Measurements from ENCODE around the gene KHK.

KHK gene

DNA sequence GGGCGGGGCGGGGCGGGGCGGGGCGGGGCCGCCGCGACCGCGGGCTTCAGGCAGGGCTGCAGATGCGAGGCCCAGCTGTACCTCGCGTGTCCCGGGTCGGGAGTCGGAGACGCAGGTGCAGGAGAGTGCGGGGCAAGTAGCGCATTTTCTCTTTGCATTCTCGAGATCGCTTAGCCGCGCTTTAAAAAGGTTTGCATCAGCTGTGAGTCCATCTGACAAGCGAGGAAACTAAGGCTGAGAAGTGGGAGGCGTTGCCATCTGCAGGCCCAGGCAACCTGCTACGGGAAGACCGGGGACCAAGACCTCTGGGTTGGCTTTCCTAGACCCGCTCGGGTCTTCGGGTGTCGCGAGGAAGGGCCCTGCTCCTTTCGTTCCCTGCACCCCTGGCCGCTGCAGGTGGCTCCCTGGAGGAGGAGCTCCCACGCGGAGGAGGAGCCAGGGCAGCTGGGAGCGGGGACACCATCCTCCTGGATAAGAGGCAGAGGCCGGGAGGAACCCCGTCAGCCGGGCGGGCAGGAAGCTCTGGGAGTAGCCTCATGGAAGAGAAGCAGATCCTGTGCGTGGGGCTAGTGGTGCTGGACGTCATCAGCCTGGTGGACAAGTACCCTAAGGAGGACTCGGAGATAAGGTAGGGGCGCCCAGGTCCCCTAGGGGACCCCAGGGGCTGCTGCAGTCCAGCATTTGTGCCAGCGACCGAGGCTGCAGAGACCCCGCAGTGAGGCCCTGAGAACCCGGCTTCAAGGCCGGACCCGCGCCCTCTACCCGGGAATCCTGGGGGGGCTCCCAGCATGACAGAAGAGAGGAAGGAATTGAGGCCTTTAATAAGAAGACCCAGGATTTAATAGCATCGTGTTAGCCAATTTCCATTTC is at the start of gene KHK:
Gene KHK, plus strand, starts transcription at position 49 of the 870 bp plus-strand sequence. Its CDS starts 488 bp downstream, at position 537.
- no peak for DNase-seq

DNA sequence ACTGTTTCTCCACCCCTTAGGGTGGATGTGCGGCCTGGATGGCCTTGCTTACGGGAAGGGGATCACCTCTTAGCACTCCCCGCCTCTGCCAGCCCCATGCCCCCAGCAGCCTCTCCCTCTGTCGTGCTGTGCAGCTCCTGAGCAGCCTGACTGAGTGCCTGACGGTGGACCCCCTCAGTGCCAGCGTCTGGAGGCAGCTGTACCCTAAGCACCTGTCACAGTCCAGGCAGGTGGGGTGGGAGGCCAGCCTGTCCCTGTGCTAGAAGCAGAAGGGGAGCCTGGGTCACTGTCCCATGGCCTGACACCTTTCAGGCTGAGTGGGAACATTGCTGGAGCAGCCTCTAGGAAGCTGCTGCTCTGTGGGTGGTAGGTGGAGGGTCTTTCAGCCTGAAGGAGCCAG is 48.6 kb upstream of the KHK start:
- DNase-seq = no peak

DNA sequence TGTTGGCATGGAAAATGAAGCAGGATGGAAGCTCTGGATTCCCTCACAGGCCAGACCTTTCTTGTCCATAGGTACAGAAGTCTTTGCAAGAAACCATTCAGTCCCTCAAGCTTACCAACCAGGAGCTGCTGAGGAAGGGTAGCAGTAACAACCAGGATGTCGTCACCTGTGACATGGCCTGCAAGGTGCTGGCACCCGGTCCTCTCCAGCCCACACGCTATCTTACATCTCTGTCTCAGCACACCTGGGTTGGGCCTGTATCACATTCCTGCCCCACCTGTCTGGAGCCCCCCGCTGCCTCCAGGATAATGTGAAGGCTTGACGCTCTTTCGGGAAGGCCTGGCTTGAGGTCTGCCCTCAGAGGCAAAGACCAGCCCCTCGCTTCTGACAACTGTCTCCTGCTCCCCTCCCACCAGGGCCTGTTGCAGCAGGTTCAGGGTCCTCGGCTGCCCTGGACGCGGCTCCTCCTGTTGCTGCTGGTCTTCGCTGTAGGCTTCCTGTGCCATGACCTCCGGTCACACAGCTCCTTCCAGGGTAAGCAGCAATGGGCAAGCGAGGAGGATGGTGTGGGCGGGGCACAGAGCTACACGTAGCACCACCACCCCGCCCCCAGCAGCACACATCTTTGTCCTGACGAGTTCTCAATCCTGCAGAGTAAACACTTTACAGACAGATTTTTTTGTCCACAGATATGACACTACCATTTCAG is 47.8 kb upstream of the KHK start:
- no peak for DNase-seq

DNA sequence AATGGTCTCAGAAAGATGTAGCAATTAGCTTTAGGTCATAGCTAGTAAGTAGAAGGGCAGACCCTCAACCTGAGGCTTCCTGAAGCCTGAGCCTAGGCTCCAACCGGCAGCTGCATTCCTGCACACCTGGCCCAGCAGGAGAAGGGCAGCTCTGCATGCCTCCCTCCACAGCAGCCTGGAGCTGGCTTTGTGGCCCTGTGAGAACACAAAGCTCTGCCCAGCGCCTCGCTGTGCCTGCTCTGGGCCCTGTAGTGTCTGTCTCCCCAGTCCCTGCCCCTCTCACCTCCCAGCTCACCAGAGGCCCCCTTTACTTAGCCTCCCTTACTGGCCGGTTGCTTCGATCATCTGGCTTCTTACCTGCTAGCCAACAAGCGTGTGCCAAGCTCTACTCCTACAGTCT is 47.1 kb upstream of the KHK start:
- DNase-seq = no peak

DNA sequence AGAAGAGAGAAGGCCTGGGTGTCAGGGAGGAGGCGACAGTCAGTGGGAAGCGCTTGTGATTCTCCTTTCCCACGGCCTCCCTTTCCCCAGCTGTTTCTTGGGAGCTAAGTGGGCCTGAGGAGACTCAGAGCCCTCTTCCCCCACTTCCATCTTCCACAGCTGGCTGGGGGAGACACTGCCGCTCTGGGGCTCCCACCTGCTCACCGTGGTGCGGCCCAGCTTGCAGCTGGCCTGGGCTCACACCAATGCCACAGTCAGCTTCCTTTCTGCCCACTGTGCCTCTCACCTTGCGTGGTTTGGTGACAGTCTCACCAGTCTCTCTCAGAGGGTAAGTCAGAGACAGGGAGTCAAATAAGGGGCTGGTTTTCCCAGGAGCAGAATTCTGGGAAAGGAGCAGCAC is 46.7 kb upstream of the KHK start:
- no peak for DNase-seq

DNA sequence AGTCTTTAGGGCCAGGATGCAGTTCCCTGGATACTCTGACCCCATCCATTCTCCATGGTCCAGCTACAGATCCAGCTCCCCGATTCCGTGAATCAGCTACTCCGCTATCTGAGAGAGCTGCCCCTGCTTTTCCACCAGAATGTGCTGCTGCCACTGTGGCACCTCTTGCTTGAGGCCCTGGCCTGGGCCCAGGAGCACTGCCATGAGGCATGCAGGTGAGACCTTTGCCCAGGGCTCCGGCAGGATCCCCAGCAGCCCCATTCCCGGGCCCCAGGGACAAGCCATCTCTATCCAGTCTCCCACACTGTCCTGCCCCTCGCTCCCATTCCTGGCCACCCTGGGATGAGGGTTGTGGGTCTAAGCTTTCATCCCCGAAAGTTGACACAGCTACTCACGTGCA is 46.3 kb upstream of the KHK start:
- no peak for DNase-seq

DNA sequence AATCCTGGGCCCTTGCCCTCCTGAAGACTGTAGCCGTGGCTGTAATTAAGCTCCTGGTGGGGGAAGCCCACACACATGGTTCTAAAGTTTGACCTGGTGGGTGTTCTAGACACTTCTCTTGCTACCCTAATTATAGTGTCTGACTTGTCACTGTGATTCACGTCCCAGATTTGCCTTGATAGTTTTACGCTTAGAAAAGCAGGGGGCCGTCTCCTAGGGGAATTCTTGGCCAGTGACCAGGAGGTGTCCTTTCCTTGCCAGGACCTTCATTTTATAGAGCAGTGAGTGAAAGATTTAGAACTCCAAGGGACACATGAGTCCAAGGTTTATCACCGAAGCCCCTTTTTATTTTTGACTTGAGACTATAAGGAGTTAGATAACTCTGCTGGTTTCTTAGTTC is 44.8 kb upstream of the KHK start:
- DNase-seq = no peak

DNA sequence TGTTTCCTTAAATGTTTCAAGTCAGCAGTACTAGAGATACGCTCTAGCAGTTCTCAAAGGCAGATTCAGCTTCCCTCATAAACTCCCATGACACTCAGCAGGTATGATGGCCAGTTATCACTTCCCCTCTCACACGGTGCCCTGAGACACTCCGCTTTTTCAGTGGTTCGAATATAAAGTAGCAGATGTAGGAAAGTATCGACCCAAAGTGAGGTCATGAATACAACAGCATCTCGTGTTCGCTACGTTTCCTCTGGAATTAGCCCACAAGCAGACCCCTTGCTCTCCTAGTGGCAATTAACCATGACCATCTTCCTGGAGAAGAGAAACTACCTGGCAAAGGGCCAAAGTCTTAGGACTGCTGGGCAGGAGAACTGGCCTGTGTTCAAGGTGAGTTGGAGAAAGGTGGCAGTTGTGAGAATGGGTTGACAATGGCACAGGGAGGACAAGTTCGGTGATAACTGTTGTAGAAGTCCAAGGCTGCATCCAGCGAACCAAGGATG is 44.4 kb upstream of the KHK start:
- no peak for DNase-seq

DNA sequence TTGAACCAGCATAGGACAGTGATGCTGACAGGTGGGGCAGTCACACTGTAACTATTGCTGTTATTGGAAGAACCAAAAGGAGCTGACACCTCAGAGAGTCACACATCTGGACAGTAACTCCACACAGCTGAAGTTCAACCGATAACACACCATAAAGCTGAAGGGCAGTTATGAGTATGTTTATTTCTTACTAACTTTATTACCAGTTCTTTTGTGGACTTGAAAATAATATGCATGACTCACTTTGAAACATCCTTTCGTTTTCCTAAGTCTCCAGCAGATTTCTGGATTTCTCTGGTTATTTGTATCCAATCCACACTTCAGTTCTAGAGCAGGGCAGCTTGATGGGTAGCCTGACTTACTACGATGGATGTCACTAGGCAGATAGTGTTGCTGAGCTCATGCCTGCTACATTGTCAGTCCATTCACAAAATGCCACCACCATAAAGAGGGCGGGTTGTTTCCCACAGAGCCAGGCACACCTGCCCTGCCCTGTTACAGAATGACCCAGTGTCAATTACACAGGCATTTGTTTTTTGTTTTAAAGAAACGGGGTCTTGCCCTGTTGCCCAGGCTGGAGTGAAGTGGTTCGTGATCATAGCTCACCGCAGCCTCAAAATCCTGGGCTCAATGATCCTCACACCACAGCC is 43.5 kb upstream of the KHK start:
- DNase-seq = no peak

DNA sequence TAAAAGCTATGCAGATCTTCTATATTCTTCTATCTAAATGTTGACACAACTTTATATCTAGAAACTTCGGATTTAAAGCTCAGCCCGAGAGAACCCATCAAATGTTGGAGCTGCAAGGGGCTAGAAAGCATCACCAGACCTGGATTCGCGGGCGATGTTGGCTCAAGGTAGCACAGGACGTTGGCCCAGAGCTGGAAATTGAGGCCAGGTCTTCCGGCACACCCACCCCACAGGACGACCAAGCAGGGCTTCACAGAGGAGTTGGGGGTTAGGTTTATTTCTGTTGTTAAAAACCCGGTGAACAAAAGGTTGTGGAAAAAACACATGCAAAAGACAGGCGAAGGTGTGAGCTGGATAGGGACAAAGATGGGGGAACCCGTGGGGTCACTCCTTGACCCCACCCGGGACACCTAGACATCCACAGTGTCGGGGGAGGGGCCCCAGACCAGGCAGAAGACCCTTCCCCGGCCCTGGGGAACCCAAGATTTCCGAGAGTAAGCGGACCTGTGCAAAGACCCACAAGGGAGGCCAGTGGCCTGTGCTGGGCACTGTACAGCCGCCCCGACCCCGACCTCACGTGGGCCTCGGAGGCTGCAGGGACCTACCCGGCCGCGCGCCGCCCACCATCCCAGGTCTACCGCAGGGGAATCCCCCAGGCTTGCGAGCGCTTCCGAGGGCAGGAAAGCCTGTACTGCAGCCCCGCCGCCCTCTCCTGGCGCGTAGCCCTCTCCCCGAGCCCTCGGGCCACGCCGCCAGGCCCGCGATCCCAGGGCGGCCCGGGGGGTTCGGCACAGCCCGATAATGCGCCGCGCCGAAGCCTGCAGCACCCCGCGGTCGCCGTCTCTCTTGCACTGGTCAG is 36.9 kb upstream of the KHK start:
- DNase-seq = no peak

DNA sequence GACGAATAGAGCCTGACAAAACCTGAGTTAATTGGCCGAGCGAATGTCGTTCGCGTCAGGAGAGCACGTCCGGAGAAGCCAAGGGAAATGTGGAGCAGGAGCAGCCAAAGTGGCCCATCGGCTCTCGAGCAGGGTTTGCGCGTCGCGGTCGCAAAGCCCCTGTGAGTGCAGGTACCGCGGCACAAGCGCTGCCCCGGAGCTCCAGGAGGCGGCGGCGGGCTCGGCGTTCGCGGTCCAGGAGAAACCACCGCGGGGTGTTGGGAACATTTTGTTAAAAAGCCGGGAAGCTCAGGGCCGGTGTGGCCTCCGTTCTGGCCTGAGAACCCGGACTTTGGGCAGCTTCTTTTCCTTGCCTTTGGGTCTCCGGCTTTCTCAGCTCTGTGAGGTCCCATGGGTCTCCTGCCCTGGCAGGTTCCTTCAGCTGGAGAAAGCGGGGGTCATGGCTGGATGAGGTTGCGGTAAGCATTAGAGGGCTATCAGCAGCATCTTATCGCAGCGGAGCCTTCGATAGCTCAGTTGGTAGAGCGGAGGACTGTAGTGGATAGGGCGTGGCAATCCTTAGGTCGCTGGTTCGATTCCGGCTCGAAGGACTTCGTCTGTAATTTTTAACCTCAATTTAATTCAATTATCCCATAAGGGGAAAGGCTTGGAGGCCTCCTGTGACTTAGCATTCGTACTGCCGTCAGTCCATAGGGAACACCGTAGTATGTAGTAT is 36.1 kb upstream of the KHK start:
- peak; percentile 98 for DNase-seq

DNA sequence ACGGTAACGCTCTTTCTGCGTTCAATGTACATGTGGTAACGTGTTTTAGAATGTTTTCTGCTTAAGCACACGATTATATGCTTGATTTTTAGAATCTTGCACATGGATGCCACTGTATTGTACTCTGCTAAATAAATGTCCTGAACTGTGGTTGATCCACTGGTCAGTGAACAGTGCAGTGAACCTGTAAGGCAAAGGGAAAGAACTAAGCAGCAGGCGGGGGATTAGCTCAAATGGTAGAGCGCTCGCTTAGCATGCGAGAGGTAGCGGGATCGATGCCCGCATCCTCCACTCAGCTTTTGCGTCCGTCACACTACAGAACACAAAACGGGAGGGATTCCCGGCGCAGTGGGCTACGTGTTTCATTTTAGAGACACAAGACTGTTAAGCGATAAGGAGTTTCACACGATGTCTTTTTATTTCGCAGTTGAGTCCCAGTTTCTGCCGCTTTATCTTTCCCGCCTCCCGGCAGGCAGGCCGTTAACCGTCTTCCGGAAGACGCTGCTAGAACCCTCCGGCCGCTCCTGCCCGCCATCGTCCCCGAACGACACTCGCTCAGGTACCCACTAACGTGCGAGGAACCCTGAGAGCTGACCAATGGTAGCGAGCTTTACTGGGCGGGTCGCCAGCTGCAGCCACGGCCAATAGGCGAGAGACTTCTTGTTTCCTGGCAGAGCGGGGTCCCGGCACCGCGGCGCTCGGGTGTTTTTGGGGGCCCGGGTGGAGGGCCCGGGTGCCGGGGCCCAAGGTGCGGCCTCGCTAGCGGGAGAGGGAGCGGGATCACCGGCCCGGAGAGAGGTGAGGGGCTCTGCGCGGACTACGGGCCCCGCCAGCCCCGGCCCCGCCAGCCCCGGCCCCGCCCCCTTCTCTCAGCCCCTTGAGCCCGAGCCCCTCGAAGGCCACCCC is 35.3 kb upstream of the KHK start, which contains the start of gene AGBL5:
Gene AGBL5, plus strand, starts transcription at position 673 of the 906 bp plus-strand sequence. CDS start 1,291 bp downstream, outside the sequence.
- peak; percentile 98 for DNase-seq

DNA sequence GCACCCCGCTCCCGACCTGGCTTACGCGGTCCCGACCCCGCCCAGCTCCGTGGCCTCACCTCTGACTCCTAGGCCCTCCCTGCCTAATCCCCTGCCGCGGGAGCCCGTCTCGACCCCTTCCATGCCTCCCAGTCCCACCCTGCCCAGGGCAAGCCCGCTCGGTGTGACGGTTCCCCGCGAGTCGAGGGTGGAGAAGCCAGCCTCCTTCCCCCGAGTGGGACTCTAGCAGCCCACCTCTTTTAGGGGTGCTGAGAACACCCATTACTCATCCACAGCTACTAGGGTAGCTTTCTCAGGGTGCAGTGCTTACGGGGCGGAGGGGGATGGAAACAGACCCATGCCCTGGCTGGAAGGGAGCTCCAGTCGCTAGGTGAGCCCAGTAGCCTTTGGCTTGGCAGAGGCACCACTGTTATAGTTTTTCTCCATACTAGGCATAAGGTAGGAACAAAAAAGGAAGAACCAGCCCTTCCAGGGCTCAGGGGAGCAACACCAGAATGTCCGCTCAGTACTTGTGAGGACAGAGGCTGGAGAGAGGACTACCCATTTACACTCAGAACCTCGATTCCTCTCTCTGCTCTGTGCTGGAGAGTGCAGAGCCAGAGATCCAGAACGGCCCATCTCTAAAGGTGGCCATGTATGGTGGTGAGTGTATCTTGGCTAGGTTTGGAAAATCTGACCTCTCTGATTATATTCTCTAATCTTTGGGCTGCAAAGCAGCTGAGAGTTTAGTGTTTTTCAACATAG is 34.5 kb upstream of the KHK start:
- DNase-seq = no peak

DNA sequence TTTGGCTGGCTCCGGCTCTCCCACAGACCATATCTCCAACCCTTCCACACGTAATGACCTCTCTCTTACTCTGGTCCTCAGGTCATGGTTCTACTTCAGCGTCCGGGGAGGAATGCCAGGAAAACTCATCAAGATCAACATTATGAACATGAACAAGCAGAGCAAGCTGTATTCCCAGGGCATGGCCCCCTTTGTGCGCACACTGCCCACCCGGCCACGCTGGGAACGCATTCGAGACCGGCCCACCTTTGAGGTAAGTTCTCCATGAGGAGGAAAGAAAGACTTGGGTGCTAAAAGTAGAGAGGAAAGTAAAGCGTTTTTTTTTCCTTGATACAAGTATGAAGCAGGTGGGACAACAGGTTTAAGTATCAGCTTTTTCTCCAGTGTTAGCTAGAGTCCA is 33.3 kb upstream of the KHK start:
- no peak for DNase-seq

DNA sequence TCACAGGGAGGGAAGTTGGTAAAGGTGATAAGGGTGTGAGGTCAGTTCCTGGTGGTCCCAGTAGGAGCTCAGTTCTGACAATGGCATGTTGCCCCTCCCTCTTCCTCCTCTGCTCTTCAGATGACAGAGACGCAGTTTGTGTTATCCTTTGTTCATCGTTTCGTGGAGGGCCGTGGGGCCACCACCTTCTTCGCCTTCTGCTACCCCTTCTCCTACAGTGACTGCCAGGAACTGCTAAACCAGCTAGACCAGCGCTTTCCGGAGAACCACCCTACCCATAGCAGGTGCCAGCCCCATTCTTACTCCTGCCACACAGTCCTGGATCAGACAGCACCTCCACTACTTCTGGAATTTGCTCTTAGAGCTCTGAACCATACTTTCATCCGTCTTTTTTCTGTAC is 32.8 kb upstream of the KHK start:
- DNase-seq = no peak

DNA sequence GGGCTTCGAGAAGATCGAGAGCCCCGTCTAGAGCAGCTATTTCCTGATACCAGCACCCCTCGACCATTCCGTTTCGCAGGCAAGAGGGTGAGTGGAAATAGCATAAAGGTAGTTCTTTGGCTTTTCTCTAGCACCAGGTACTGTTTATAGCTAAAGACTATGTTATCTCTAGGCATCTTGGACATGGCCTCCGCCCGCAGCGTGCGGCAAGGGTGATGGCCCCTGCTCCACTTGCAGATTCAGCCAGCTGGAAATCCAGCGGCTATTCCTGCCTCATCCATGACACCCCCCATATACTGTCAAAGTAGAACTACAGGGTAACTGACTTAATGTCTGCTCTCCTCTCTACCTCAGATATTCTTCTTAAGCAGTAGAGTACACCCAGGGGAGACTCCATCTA is 31.9 kb upstream of the KHK start:
- no peak for DNase-seq

DNA sequence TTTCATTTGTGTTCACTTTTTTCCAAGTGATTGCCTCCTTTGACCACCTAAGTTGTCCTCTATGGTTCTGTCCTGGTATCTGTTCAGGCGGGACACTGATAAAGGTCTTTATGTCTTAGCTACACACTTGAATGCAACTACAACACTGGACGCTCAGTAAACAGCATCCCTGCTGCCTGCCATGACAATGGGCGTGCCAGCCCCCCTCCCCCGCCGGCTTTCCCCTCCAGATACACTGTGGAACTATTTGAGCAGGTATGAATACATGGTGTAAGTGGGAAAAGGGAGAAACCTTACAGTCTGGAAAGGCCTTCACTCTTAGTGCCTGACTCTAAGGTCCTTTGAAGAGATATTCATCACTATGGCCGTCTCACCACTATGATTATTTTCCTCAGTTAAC is 29.4 kb upstream of the KHK start:
- DNase-seq = no peak

DNA sequence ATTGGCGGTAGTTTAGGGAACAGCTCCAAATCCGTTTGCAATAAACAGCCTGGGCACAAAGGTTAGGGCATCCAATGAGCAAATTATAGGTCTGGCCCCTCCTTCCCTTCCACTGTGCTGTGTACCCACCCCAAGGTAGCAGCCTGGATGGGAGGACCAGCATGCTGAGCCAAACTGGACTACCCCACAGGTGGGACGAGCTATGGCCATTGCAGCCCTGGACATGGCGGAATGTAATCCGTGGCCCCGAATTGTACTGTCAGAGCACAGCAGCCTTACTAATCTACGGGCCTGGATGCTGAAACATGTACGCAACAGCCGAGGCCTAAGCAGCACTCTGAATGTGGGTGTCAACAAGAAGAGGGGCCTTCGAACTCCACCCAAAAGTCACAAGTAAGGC is 28.4 kb upstream of the KHK start:
- no peak for DNase-seq

DNA sequence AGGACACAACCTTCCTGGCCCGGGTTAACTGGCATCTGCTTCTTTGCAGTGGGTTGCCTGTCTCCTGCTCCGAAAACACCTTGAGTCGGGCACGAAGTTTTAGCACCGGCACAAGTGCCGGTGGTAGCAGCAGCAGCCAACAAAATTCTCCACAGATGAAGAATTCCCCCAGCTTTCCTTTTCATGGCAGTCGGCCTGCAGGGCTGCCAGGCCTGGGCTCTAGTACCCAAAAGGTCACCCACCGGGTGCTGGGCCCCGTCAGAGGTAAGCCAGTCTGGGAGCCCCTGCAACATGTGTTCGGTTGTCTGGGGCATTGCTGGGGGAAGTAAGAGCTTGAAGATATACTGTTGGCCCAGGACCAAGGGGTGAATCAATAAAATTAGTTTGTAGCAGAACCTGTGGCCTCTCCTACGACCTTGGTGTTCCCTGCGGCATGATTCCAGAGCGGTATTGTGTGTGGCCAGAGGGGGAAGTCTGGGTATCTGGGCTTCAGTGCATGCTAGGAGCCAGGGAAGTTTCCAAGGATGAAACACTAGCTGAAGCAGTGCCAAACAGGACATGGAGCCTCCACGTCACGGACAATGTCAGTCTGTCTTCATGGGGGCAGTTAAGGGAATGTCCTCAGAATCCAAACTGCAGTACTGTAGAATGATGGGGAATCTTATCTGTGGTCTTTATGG is 27.3 kb upstream of the KHK start:
- DNase-seq = no peak
